ENCODE data around the gene PARD6B. TPM values are rescaled to one million over a fixed set of nuclear protein-coding genes. Genes with fewer than 3 reads are reported as not detected.
"Not testable (repeated sequence)": the region's sequence is repeated elsewhere in the genome, so short reads cannot be mapped to it uniquely, and the experiment has no call there.

PARD6B gene
- total RNA-seq, 2 donors from 2014 or later = 3.8 to 4.1 TPM

GRCh38 chr20:50758992-50759391 is 27.6 kb downstream of the PARD6B start:
- DNase-seq (ENCODE audit: low spot score) (no peak), ATAC-seq (no peak)
- no peak overlapping the region for H3K27ac Mint-ChIP-seq
- H3K4me3 Mint-ChIP-seq = no peak overlapping the region
- H3K9me3 Mint-ChIP-seq = no peaks in the 10 kb centered on the region
- H3K27me3 Mint-ChIP-seq = no peaks in the 10 kb centered on the region
- no peaks in the 10 kb centered on the region for H3K4me1 Mint-ChIP-seq (ENCODE audit: low read depth in 2 of 2)
- no peaks in the 10 kb centered on the region for H3K36me3 Mint-ChIP-seq

GRCh38 chr20:50759678-50760077 is 28.3 kb downstream of the PARD6B start:
- Mint-ChIP-seq H3K27me3 (no peaks in the 10 kb centered on the region), H3K4me3 (no peak overlapping the region), H3K36me3 (no peaks in the 10 kb centered on the region), H3K27ac (no peak overlapping the region), H3K9me3 (no peaks in the 10 kb centered on the region), H3K4me1 (ENCODE audit: low read depth in 2 of 2) (no peaks in the 10 kb centered on the region)
- no peak for DNase-seq (ENCODE audit: low spot score)
- no peak for ATAC-seq

GRCh38 chr20:50762045-50762422 is 30.7 kb downstream of the PARD6B start:
- peaks cover 0 to under 1% of the 10 kb centered on the region in 2 donors for H3K27me3 Mint-ChIP-seq
- no peaks in the 10 kb centered on the region for H3K36me3 Mint-ChIP-seq
- no peak for ATAC-seq
- DNase-seq (ENCODE audit: low spot score) = no peak
- no peak overlapping the region for H3K4me3 Mint-ChIP-seq
- no peaks in the 10 kb centered on the region for H3K4me1 Mint-ChIP-seq (ENCODE audit: low read depth in 2 of 2)
- no peak overlapping the region for H3K27ac Mint-ChIP-seq
- H3K9me3 Mint-ChIP-seq = no peaks in the 10 kb centered on the region

GRCh38 chr20:50762435-50763220 is 31.2 kb downstream of the PARD6B start:
- H3K36me3 Mint-ChIP-seq = no peaks in the 10 kb centered on the region
- H3K4me1 Mint-ChIP-seq (ENCODE audit: low read depth in 2 of 2) = no peaks in the 10 kb centered on the region
- no peak overlapping the region for H3K27ac Mint-ChIP-seq
- H3K4me3 Mint-ChIP-seq = no peak overlapping the region
- no peak for DNase-seq (ENCODE audit: low spot score)
- ATAC-seq = no peak
- H3K9me3 Mint-ChIP-seq = no peaks in the 10 kb centered on the region
- peaks cover 3 to 6% of the 10 kb centered on the region in 2 donors for H3K27me3 Mint-ChIP-seq

- not testable (repeated sequence) for H3K36me3 Mint-ChIP-seq; H3K4me3 Mint-ChIP-seq; H3K4me1 Mint-ChIP-seq (ENCODE audit: low read depth in 2 of 2); DNase-seq (ENCODE audit: low spot score); ATAC-seq; H3K27ac Mint-ChIP-seq; H3K9me3 Mint-ChIP-seq; H3K27me3 Mint-ChIP-seq
Measured at GRCh38 chr20:50763550-50764458, 32.4 kb downstream of the PARD6B start.

GRCh38 chr20:50765251-50765650 is 33.9 kb downstream of the PARD6B start:
- not testable (repeated sequence) for ATAC-seq; H3K4me3 Mint-ChIP-seq; H3K27ac Mint-ChIP-seq; H3K4me1 Mint-ChIP-seq (ENCODE audit: low read depth in 2 of 2); DNase-seq (ENCODE audit: low spot score); H3K9me3 Mint-ChIP-seq; H3K27me3 Mint-ChIP-seq; H3K36me3 Mint-ChIP-seq

GRCh38 chr20:50765674-50766073 is 34.3 kb downstream of the PARD6B start:
- no peaks in the 10 kb centered on the region for H3K36me3 Mint-ChIP-seq
- H3K27me3 Mint-ChIP-seq = peaks cover 3 to 8% of the 10 kb centered on the region in 2 donors
- no peaks in the 10 kb centered on the region for H3K9me3 Mint-ChIP-seq
- H3K4me3 Mint-ChIP-seq = no peak overlapping the region
- ATAC-seq (no peak), DNase-seq (ENCODE audit: low spot score) (no peak)
- H3K27ac Mint-ChIP-seq = no peak overlapping the region
- no peaks in the 10 kb centered on the region for H3K4me1 Mint-ChIP-seq (ENCODE audit: low read depth in 2 of 2)

GRCh38 chr20:50766955-50767809 is 35.8 kb downstream of the PARD6B start:
- not testable (repeated sequence) for H3K9me3 Mint-ChIP-seq; DNase-seq (ENCODE audit: low spot score); H3K36me3 Mint-ChIP-seq; H3K27me3 Mint-ChIP-seq; H3K4me3 Mint-ChIP-seq; H3K27ac Mint-ChIP-seq; ATAC-seq; H3K4me1 Mint-ChIP-seq (ENCODE audit: low read depth in 2 of 2)

- DNase-seq (ENCODE audit: low spot score); H3K4me1 Mint-ChIP-seq (ENCODE audit: low read depth in 2 of 2); ATAC-seq; H3K27ac Mint-ChIP-seq; H3K36me3 Mint-ChIP-seq; H3K27me3 Mint-ChIP-seq; H3K9me3 Mint-ChIP-seq; H3K4me3 Mint-ChIP-seq: not testable (repeated sequence)
Measured at GRCh38 chr20:50768991-50769390, 37.6 kb downstream of the PARD6B start.

- not testable (repeated sequence) for H3K27me3 Mint-ChIP-seq; ATAC-seq; H3K4me3 Mint-ChIP-seq; H3K36me3 Mint-ChIP-seq; H3K9me3 Mint-ChIP-seq; DNase-seq (ENCODE audit: low spot score); H3K4me1 Mint-ChIP-seq (ENCODE audit: low read depth in 2 of 2); H3K27ac Mint-ChIP-seq
Measured at GRCh38 chr20:50769551-50770085, 38.2 kb downstream of the PARD6B start.

- not testable (repeated sequence) for ATAC-seq; H3K4me1 Mint-ChIP-seq (ENCODE audit: low read depth in 2 of 2); H3K36me3 Mint-ChIP-seq; DNase-seq (ENCODE audit: low spot score); H3K27ac Mint-ChIP-seq; H3K27me3 Mint-ChIP-seq; H3K9me3 Mint-ChIP-seq; H3K4me3 Mint-ChIP-seq
Measured at GRCh38 chr20:50771419-50772080, 40.2 kb downstream of the PARD6B start.

- no peak overlapping the region for H3K4me3 Mint-ChIP-seq
- no peak for ATAC-seq
Measured at GRCh38 chr20:50772420-50773185, 41.2 kb downstream of the PARD6B start.

More at GRCh38 chr20:50772420-50773185, 41.2 kb downstream of the PARD6B start:
- Mint-ChIP-seq H3K27ac (no peak overlapping the region), H3K9me3 (no peaks in the 10 kb centered on the region), H3K4me1 (ENCODE audit: low read depth in 2 of 2) (no peaks in the 10 kb centered on the region), H3K36me3 (no peaks in the 10 kb centered on the region), H3K27me3 (peaks cover 3 to 6% of the 10 kb centered on the region in 2 donors)
- DNase-seq (ENCODE audit: low spot score) = no peak

Data from natural killer cell treated with Interleukin-12 subunit alpha and Interleukin-12 subunit beta and Interleukin-15 and Interleukin-18, amount 100 ng/mL, for 72 hours (primary cell).